HS-27A (cell line): ENCODE data around the gene ABHD18.
"Not testable (repeated sequence)": the region's sequence is repeated elsewhere in the genome, so short reads cannot be mapped to it uniquely, and the experiment has no call there.

ENCODE experiments used
- DNase-seq: peaks from one replicate; pipeline ENCODE4 v3.0.0-alpha.2; 2012; ENCODE audit warnings: low read depth, missing footprints

Gene ABHD18

DNA sequence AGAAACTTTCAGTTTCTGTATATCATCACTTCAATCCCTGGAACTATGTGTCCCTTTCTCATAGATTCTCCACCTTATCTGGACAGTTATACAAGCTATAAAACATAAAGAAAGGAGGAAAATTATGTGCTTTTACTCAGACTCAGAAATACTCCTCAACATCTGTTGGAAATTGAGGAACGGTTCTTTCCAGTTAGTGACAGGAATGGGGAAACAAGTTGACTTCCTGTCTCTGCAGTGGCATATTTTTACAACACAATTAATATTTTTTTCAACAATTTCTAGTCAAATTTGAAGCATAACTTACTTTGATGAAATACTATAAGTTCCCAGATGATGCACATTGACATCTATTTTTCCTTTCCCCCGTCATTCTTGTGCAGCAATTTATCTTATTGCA is 27.9 kb downstream of the ABHD18 start:
- no peak for DNase-seq

DNA sequence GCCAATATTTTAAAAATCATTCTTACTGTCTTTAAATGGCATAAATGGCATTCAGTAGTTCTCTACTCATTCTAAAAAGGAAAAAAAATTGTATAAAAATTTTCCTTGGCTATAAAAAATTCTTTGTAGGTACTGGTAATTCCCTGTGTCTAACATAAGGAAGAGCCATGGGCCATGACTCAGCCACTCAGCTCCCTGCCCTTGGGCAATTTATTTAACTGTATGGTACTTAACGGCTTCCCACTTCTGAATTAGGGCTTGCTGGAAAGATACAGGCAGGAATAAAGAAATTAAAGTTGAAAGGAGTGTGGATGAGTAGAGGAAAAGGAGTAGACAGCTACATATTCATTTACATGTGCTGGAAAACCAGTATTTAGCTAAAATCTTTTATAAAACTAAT is 30.6 kb downstream of the ABHD18 start:
- DNase-seq, result no peak

DNA sequence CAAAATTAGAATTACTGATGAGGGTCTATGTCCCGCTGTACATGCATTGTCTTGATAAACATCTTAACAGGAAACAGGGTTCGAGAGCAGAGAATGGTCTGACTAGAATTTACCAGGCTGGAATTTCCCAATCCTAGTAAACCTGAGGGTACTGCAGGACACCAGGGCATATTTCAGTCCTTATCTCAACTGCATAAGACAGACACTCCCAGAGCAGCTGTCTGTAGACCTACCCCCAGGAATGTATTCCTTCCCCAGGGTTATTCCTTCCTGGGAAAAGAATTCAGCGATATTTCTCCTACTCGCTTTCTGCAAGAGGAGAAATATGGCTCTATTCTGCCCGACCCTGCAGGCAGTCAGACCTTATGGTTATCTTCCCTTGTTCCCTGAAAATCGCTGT is 31.3 kb downstream of the ABHD18 start:
- not testable (repeated sequence) for DNase-seq

DNA sequence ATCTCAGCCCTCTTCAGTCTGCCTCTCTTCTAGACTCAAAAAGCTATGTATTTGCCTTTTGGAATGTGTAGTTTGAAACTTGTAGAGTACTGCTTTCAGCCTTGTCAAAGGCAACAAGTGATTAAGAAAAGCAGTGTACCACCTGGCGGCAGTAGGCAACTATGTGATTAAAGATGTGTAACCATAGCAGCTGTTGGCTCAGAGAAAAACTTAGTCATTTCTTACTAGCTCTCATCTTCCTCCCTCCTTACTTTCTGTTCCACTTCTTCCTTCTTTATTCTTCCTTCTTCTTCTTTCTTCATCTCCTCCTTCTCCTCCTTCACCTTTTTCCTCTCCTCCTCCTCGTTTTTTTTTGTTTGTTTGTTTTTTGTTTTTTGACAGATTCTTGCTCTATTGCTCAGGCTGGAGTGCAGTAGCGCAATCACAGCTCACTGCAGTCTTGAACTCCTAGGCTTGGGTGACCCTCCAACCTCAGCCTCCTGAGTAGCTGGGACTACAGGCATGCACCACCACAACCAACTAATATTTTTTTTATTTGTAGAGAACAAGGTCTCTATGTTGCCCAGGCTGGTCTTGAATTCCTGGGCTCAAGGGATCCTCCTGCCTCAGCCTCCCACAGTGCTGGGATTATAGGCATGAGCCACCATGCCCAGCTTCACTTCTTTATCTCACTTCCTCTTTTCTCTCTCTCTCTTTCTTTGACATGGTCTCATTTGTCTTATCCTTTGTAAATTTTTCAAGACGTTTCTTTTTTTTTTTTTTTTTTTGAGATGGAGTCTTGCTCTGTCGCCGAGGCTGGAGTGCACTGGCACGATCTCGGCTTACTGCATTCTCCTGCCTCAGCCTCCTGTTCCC is 32.6 kb downstream of the ABHD18 start:
- DNase-seq, result no peak

DNA sequence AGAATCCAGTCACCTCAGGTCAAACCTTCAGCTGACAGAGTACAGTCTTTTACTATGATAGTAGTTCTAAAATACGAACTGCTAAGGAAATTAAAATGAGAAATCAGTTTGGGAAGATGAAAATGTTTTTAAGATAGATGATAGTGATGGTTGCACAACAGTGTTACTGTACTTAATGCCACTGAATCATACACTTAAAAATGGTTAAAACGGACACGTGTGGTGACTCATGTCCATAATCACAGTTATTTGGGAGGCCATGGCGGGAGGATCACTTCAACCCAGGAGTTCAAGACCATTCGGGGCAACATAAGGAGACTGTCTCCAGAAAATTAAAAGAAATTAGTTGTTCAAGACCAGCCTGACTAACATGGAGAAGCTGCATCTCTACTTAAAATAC is 41.4 kb downstream of the ABHD18 start:
- no peak for DNase-seq

DNA sequence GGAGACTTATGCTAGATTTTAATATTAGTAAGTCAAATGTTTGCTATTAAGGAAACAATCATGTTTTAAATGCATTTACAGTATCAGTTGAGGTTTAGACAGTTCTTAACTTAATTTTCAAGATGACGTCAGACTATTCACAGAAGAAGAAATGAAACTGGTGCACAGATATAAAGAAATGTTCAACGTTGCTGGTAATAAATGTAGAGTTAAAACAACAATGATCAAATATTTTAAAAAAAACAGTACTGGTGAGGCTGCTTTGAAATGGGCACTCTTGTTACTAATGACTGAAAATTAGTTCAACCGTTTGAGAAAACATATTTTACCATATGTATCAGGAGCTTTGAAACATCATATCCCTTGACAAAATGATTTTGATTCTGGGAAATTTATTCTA is 44.2 kb downstream of the ABHD18 start:
- DNase-seq, result no peak

GRCh38 chr4:128025319-128025718 is 60.1 kb downstream of the ABHD18 start:
- no peak for DNase-seq

DNA sequence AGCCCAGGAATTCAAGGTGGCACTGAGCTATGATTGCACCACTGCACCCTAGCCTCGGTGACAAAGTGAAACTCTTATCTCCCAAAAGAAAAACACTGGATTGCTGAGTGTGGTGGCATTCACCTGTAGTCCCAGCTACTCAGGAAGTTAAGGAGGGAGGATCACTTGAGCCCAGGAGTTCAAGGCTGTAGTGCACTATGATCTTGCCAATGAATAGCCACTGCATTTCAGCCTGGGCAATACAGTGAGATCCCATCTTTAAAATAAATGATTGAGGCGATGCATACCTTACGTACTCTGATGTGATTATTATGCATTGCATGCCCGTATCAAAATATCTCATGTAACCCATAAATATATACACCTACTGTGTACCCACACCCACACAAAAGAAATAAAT is 64.7 kb downstream of the ABHD18 start:
- DNase-seq, result no peak

DNA sequence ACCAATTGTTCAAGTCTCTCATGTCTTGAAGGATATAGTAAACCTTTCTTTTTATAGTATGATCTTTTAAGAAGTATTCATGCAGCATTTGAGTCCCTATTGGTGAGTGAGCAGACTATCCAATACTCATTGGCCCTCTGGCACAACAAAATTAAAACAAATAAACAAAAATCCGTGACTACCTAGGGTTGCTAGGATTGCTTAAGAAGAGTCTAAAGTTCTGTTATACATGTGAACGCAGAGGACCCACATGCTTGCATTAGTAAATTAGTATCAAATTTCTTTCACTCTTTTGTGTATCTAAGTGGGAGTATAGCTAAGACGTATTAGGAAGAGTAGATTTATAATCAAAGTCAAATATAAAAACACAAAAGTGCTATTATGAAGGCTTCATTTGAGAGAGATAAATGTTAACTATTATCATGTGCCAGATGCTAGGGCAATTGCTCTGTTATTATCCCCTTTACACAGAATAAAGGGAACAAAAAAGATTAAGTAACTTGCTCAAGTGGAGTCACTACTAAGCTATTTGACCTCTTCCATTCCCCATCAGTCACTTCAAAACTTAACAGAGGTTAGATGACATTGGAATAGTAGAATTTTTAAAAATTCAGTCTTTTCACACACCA is 66.7 kb downstream of the ABHD18 start:
- DNase-seq, result no peak

GRCh38 chr4:128039568-128039967 is 74.4 kb downstream of the ABHD18 start:
- DNase-seq, result no peak

- not testable (repeated sequence) for DNase-seq
Observed at GRCh38 chr4:128047019-128047418, 81.8 kb downstream of the ABHD18 start.

DNA sequence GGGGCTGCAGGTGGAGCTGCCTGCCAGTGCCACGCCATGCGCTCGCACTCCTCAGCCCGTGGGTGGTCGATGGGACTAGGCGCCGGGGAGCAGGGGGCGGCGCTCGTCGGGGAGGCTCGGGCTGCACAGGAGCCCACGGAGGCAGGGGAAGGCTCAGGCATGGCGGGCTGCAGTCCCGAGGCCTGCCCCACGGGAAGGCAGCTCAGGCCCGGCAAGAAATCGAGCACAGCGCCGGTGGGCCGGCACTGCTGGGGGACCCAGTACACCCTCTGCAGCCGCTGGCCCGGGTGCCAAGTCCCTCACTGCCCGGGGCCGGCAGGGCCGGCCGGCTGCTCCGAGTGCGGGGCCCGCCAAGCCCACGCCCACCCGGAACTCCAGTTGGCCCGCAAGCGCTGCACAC is 82.3 kb downstream of the ABHD18 start:
- DNase-seq, result not testable (repeated sequence)

GRCh38 chr4:128051229-128051628 is 86.0 kb downstream of the ABHD18 start:
- not testable (repeated sequence) for DNase-seq

- DNase-seq, result not testable (repeated sequence)
Observed at GRCh38 chr4:128054907-128055306, 89.7 kb downstream of the ABHD18 start.

DNA sequence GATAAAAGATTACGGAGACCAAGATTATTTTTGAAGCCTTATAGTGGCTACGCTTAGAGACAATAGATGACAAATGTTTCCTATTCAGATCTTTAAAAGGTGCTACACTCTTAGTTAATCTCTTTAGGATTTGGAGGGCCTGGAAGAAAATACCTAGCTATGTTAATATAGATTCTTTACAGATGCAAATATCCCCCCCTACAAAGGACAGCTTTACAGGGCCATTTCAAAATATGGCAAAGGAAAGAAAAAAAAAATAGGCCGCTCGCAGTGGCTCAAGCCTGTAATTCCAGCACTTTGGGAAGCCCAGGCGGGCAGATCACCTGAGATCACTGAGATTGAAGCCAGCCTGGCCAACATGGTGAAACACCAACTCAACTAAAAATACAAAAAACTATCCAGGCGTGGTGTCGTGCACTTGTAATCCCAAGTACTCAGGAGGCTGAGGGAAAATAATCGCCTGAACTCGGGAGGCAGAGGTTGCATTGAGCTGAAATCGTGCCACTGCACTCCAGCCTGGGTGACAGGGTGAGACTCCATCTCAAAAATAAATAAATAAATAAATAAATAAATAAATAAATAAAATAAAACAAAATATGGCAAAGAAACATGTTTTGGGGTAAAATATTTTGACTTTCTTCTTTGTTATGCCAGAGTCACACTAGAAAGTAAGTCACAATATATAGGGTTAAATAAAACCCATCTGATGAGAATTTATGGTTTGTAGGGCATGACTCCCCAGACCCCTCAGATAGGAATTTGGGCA is 90.4 kb downstream of the ABHD18 start:
- DNase-seq, result not testable (repeated sequence)

- DNase-seq, result no peak
Observed at GRCh38 chr4:128056396-128056795, 91.2 kb downstream of the ABHD18 start.

DNA sequence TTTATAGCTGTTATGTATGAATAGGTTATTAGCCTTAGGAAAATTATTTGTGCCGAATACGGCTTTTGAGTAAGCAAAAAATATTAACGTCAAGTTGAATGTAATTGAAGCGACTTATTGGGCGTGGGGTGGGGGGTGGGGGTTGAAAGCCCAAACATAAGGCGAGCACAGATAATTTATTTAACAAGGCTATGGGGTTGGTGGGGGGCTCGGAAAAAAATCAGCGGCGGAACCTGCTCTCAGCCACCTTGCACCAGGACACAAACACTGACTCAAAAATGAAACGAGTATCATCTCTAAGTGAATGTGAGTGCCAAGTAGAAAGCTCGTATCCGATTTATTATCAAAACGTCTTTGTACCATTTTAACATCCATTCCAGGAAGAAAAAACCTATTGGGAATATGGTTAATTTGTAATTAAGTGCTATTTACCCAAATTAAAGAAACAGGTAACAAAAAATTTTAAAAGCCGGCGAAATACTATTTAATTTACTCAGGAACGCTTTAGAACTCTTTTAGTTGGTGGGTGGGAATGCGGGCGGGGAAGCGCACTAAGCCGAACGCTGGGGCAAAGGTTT is 95.0 kb downstream of the ABHD18 start:
- DNase-seq, result no peak

- peak; percentile 53 for DNase-seq
Observed at GRCh38 chr4:128060699-128061565, 95.7 kb downstream of the ABHD18 start, which contains the start of gene LARP1B. TSS of gene LARP1B (plus strand) at chr4:128061312. CDS start at chr4:128074952, 13,640 bp downstream.

DNA sequence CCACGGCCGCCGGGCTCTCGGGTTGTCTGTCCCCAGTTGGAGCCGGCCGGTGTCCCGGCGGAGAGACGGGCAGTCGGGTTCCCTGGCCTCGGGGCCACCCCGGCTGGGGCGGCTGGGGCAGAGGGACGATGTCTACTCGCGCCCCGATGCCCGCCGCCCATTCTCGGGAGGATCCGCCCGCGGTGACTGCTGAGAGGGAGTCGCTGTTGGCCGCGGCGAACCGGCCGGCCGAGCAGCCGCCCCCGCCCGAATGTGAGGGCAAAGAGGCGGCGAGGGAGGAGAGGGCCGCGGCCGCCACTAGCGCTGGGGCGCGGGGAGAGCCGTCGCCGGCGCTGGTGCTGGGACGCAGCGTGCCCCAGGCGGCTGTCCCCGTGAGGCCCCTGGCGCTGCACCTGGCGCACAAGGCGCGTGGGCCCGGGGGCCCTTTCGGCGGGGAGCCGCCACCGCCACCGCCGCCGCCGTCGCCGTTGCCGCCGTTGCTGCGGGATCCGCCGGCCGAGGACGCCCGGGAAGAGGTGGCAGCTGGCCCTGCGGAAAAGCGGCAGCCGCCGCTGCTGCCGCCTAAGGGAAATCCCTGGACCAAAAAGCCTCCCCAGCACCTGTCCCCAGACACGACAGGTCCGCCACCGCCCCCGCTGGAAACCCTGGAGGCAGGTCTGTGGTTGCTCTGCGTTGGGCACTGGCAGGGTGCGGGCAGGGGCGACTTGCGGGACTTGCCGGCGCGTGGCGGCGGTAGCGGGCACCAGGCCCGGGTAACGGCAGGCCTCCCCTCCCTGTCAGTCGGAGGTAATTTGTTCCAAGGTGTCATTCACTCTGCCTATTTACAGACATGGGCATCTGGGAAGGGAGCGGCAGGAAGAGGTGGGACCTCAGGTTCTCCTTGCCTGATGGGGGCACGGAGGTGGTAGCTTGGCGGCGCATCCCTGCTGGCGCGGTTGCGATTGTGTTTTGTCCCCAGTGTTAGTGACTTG is 96.6 kb downstream of the ABHD18 start:
- no peak for DNase-seq

- not testable (repeated sequence) for DNase-seq
Observed at GRCh38 chr4:128066453-128066820, 101.2 kb downstream of the ABHD18 start.
